Liver (tissue), 3 donors: ENCODE results near the gene TRIM72.

Source experiments
- CTCF ChIP-seq: fragments of 150-350 bp; IDR thresholded peaks from 2 replicates; pipeline ENCODE4 v1.5.1; 2017; ENCODE audit warnings: improper control_type of control experiment, low read depth, low read length; ENCODE audit not compliant: missing input control
- EGR1 ChIP-seq, 2 donors: IDR thresholded peaks; 2 replicates each; pipeline ENCODE4 v1.6.1; 2016 to 2018; ENCODE audit warnings: antibody characterized with exemption in 2 of 2, low read depth in 2 of 2
- MAX ChIP-seq: IDR thresholded peaks from 2 replicates; pipeline ENCODE4 v1.6.1; 2016; ENCODE audit warnings: antibody characterized with exemption
- RAD21 ChIP-seq, 2 donors: IDR thresholded peaks; 2 replicates each; pipeline ENCODE4 v1.6.1; 2016; ENCODE audit warnings: antibody characterized with exemption in 2 of 2, mild to moderate bottlenecking in 2 of 2
- donor health status: healthy.
- donor health status: healthy.

- no peak for TF ChIP-seq CTCF
- no peak for TF ChIP-seq MAX
- TF ChIP-seq RAD21 (IDR thresholded peaks at IDR 0.05): no peak
- TF ChIP-seq EGR1 (IDR thresholded peaks at IDR 0.05; ENCODE audit: low read depth in 2 of 2): no peak
Observed at GRCh38 chr16:31183432-31184428, 30.2 kb upstream of the TRIM72 start.
